HEK293 (cell line): Measurements from ENCODE around the gene ZSCAN26.

Source experiments
- ELK4 ChIP-seq: IDR thresholded peaks from 2 replicates; pipeline ENCODE4 v1.6.1; 2011; ENCODE audit warnings: mild to moderate bottlenecking, low read depth, low read length, borderline replicate concordance
- GLIS1 ChIP-seq: fragments of 450-650 bp; formaldehyde crosslinking; IDR thresholded peaks from 2 replicates; pipeline ENCODE4 v1.5.1; 2016; ENCODE audit warnings: missing biosample characterization, missing genetic modification characterization
- GLIS2 ChIP-seq: fragments of 450-650 bp; formaldehyde crosslinking; IDR thresholded peaks from 2 replicates; pipeline ENCODE4 v1.5.1; 2016; ENCODE audit warnings: missing biosample characterization, missing genetic modification characterization
- IKZF3 ChIP-seq: fragments of 450-650 bp; IDR thresholded peaks from 2 replicates; pipeline ENCODE4 v1.5.0; 2018; ENCODE audit warnings: missing biosample characterization, mild to moderate bottlenecking, missing genetic modification characterization, moderate library complexity
- MEIS1 ChIP-seq: sonication (generic); formaldehyde crosslinking; IDR thresholded peaks from 2 replicates; pipeline ENCODE4 v1.8.1; 2022; ENCODE audit warnings: missing genetic modification reagents, mild to moderate bottlenecking, borderline replicate concordance
- MYNN ChIP-seq: fragments of 450-650 bp; formaldehyde crosslinking; IDR thresholded peaks from 2 replicates; pipeline ENCODE4 v1.5.1; 2016; ENCODE audit warnings: missing biosample characterization, missing genetic modification characterization, borderline replicate concordance
- PRDM1 ChIP-seq: fragments of 450-650 bp; formaldehyde crosslinking; IDR thresholded peaks from 2 replicates; pipeline ENCODE4; 2016; ENCODE audit warnings: missing biosample characterization, missing genetic modification characterization
- PRDM10 ChIP-seq: fragments of 450-650 bp; formaldehyde crosslinking; IDR thresholded peaks from 2 replicates; pipeline ENCODE4 v1.5.1; 2016; ENCODE audit warnings: missing biosample characterization, missing genetic modification characterization
- REPIN1 ChIP-seq: fragments of 450-650 bp; formaldehyde crosslinking; IDR thresholded peaks from 2 replicates; pipeline ENCODE4 v1.5.1; 2017; ENCODE audit warnings: missing biosample characterization, missing genetic modification characterization, low read depth
- ZFHX2 ChIP-seq: fragments of 450-650 bp; formaldehyde crosslinking; conservative IDR thresholded peaks from 2 replicates; pipeline ENCODE4 v1.5.1; 2016; ENCODE audit warnings: missing biosample characterization, missing genetic modification characterization
- ZFP3 ChIP-seq: fragments of 450-650 bp; formaldehyde crosslinking; IDR thresholded peaks from 2 replicates; pipeline ENCODE4 v1.5.1; 2016; ENCODE audit warnings: low read depth, missing biosample characterization, missing genetic modification characterization
- ZFP41 ChIP-seq: fragments of 450-650 bp; formaldehyde crosslinking; IDR thresholded peaks from 2 replicates; pipeline ENCODE4 v1.5.1; 2016; ENCODE audit warnings: missing biosample characterization, missing genetic modification characterization, borderline replicate concordance
- ZNF19 ChIP-seq: fragments of 450-650 bp; formaldehyde crosslinking; IDR thresholded peaks from 2 replicates; pipeline ENCODE4; 2016; ENCODE audit warnings: missing biosample characterization, missing genetic modification characterization, low read depth
- ZNF214 ChIP-seq: fragments of 450-650 bp; formaldehyde crosslinking; IDR thresholded peaks from 2 replicates; pipeline ENCODE4 v1.5.1; 2017; ENCODE audit warnings: missing biosample characterization, mild to moderate bottlenecking, missing genetic modification characterization, borderline replicate concordance
- ZNF221 ChIP-seq: fragments of 450-650 bp; formaldehyde crosslinking; IDR thresholded peaks from 2 replicates; pipeline ENCODE4 v1.5.1; 2017; ENCODE audit warnings: missing biosample characterization, missing genetic modification characterization, borderline replicate concordance
- ZNF274 ChIP-seq, 2 experiments: fragments of 200-500 bp in 1 of 2; fragments of 450-650 bp in 1 of 2; sonication (Bioruptor generic) in 1 of 2; formaldehyde crosslinking in 1 of 2; IDR thresholded peaks; 2 replicates each; pipeline versions ENCODE4 v1.5.1 to v1.6.1; 2014 to 2016; ENCODE audit warnings: borderline replicate concordance in 1 of 2, inconsistent platforms in 1 of 2, low read length in 1 of 2, missing biosample characterization in 1 of 2, missing genetic modification characterization in 1 of 2
- ZNF280C ChIP-seq: fragments of 450-650 bp; formaldehyde crosslinking; IDR thresholded peaks from 2 replicates; pipeline ENCODE4 v1.5.1; 2016; ENCODE audit warnings: missing biosample characterization, missing genetic modification characterization
- ZNF335 ChIP-seq: fragments of 450-650 bp; formaldehyde crosslinking; conservative IDR thresholded peaks from 2 replicates; pipeline ENCODE4 v1.5.1; 2016; ENCODE audit warnings: missing biosample characterization, missing genetic modification characterization
- ZNF391 ChIP-seq: fragments of 450-650 bp; formaldehyde crosslinking; IDR thresholded peaks from 2 replicates; pipeline ENCODE4 v1.5.1; 2016; ENCODE audit warnings: low read depth, missing biosample characterization, missing genetic modification characterization, borderline replicate concordance
- ZNF394 ChIP-seq: fragments of 450-650 bp; formaldehyde crosslinking; IDR thresholded peaks from 2 replicates; pipeline ENCODE4 v1.5.1; 2016; ENCODE audit warnings: missing biosample characterization, missing genetic modification characterization, mild to moderate bottlenecking, moderate library complexity, borderline replicate concordance
- ZNF426 ChIP-seq: fragments of 450-650 bp; formaldehyde crosslinking; IDR thresholded peaks from 2 replicates; pipeline ENCODE4 v1.5.1; 2017; ENCODE audit warnings: missing biosample characterization, missing genetic modification characterization, mild to moderate bottlenecking, inconsistent platforms, moderate library complexity
- ZNF561 ChIP-seq: fragments of 450-650 bp; IDR thresholded peaks from 2 replicates; pipeline ENCODE4 v1.5.1; 2018; ENCODE audit warnings: missing biosample characterization, missing genetic modification characterization, borderline replicate concordance
- ZNF677 ChIP-seq: fragments of 450-650 bp; IDR thresholded peaks from 2 replicates; pipeline ENCODE4 v1.5.0; 2018; ENCODE audit warnings: missing biosample characterization, mild to moderate bottlenecking, missing genetic modification characterization, moderate library complexity
- TF ChIP-seq, protein P1 (sequence below): fragments of 450-650 bp; formaldehyde crosslinking; IDR thresholded peaks from 2 replicates; pipeline ENCODE4 v1.5.1; 2017; ENCODE audit warnings: missing biosample characterization, missing genetic modification characterization

The ZSCAN26 gene

DNA sequence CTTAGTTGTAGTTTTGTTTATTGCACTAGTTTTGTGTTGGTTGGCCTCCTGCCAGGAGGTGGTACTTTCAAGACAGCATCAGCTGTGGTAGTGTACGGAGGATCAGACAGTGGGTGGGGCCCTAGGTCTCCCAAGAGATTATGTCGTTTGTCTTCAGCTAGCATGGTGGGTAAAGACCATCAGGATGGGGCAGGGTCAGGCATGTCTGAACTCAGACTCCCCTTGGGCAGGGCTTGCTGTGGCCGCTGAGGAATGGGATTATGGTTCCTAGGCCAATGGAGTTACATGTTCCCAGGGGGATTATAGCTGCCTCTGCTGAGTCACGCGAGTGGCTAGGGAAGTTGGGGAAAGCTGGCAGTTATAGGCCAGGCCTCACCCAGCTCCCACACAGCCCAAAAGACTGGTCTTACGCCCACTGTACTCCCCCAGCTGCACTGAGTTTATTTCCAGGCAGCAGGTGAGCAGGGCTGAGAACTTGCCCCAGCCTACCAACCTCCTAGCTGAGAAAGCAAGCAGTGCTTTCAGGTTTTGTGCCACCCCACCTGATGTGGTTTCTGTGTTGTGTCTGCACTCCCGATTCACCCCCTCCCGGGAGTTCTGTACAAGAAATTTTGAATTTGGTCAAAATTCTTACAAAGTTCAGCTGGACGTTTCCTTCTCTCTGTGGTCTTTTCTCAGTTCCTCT, 44.3 kb downstream of the ZSCAN26 start (continued):
- TF ChIP-seq MEIS1 (CRISPR knock-in tag) = no peak
- TF ChIP-seq GLIS2 (tag by site-specific recombination) = peak; percentile 30; the same call in 1 of the 2 replicates
- peak; percentile 70 for TF ChIP-seq IKZF3 (tag by site-specific recombination)
- 0 out of 2 replicates have a peak, but pooled peaks have one; percentile 21 for TF ChIP-seq ZNF561 (tag by site-specific recombination)
- no peak for TF ChIP-seq ZNF221 (tag by site-specific recombination)
- no peak for TF ChIP-seq ELK4
- no peak for TF ChIP-seq ZNF214 (tag by site-specific recombination)
- TF ChIP-seq ZNF426 (tag by site-specific recombination) = no peak
- no peak for TF ChIP-seq ZNF274 (IDR thresholded peaks at IDR 0.05; ENCODE audit: low read length)
- no peak for TF ChIP-seq ZNF274 (tag by site-specific recombination; IDR thresholded peaks at IDR 0.05; ENCODE audit: borderline replicate concordance)
- no peak for TF ChIP-seq GLIS1 (tag by site-specific recombination)
- TF ChIP-seq MYNN = no peak
- TF ChIP-seq ZNF19 = no peak
- no peak for TF ChIP-seq ZNF280C (tag by site-specific recombination)
- peak; percentile 94 for TF ChIP-seq PRDM10 (tag by site-specific recombination)
- no peak for TF ChIP-seq ZNF394
- no peak for TF ChIP-seq ZNF677 (tag by site-specific recombination)
- no peak for TF ChIP-seq PRDM1 (tag by site-specific recombination)
- TF ChIP-seq, protein P1, sequence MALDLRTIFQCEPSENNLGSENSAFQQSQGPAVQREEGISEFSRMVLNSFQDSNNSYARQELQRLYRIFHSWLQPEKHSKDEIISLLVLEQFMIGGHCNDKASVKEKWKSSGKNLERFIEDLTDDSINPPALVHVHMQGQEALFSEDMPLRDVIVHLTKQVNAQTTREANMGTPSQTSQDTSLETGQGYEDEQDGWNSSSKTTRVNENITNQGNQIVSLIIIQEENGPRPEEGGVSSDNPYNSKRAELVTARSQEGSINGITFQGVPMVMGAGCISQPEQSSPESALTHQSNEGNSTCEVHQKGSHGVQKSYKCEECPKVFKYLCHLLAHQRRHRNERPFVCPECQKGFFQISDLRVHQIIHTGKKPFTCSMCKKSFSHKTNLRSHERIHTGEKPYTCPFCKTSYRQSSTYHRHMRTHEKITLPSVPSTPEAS (tag by site-specific recombination) = peak; percentile 23; the same call in 1 of the 2 replicates
- no peak for TF ChIP-seq ZFP41 (tag by site-specific recombination)
- no peak for TF ChIP-seq ZFP3 (tag by site-specific recombination)
- TF ChIP-seq ZFHX2 = peak; percentile 93
- no peak for TF ChIP-seq ZNF391 (tag by site-specific recombination)
- no peak for TF ChIP-seq REPIN1 (tag by site-specific recombination)
- TF ChIP-seq ZNF335 (tag by site-specific recombination) = no peak
